Trophoblast cell (in vitro differentiated cells and primary cell): ENCODE results near the gene KCNC1.

ENCODE experiments used
- DNase-seq, 2 donors: peaks; one replicate each; pipeline ENCODE4 v3.0.0-alpha.2; 2016
- H2AFZ ChIP-seq: 2 replicates; pipeline ENCODE4 v1.6.1; 2013; ENCODE audit warnings: low read length, moderate library complexity, mild to moderate bottlenecking; ENCODE audit not compliant: insufficient read depth, poor library complexity
- H2AK5ac ChIP-seq: 2 replicates; pipeline ENCODE4 v1.6.1; 2013; ENCODE audit warnings: mild to moderate bottlenecking, low read length
- H2BK120ac ChIP-seq: 2 replicates; pipeline ENCODE4 v1.6.1; 2013; ENCODE audit warnings: low read length, mild to moderate bottlenecking, moderate library complexity; ENCODE audit not compliant: insufficient read depth, poor library complexity
- H2BK12ac ChIP-seq: 2 replicates; pipeline ENCODE4 v1.6.1; 2013; ENCODE audit warnings: mild to moderate bottlenecking, low read length, moderate library complexity
- H2BK5ac ChIP-seq: 2 replicates; pipeline ENCODE4 v1.6.1; 2013; ENCODE audit warnings: low read length, low read depth, moderate library complexity, mild to moderate bottlenecking; ENCODE audit not compliant: poor library complexity
- H3K14ac ChIP-seq: 2 replicates; pipeline ENCODE4 v1.6.1; 2013; ENCODE audit warnings: mild to moderate bottlenecking, low read length
- H3K18ac ChIP-seq: 2 replicates; pipeline ENCODE4 v1.6.1; 2013; ENCODE audit warnings: mild to moderate bottlenecking, low read length
- H3K23ac ChIP-seq: 2 replicates; pipeline ENCODE4 v1.6.1; 2013; ENCODE audit warnings: low read length
- H3K27ac ChIP-seq: 2 replicates; pipeline ENCODE4 v1.5.1; 2013; ENCODE audit warnings: low read depth, mild to moderate bottlenecking, inconsistent platforms, low read length, moderate library complexity
- H3K27me3 ChIP-seq: 2 replicates; pipeline ENCODE4 v1.6.1; 2013; ENCODE audit warnings: inconsistent platforms, mild to moderate bottlenecking, low read length, moderate library complexity; ENCODE audit not compliant: insufficient read depth
- H3K36me3 ChIP-seq, 2 experiments: 1 replicate in 1 of 2; 2 replicates in 1 of 2; pipeline ENCODE4 v1.6.1; 2013; ENCODE audit warnings: low read length in 2 of 2, mild to moderate bottlenecking in 2 of 2, moderate library complexity in 1 of 2; ENCODE audit not compliant: insufficient read depth in 2 of 2, control insufficient read depth in 1 of 2
- H3K4ac ChIP-seq: 2 replicates; pipeline ENCODE4 v1.6.1; 2013; ENCODE audit warnings: low read depth, mild to moderate bottlenecking, low read length, moderate library complexity
- H3K4me1 ChIP-seq, 2 experiments: 1 replicate in 1 of 2; 2 replicates in 1 of 2; pipeline ENCODE4 v1.6.1; 2013; ENCODE audit warnings: low read length in 2 of 2, mild to moderate bottlenecking in 2 of 2, moderate library complexity in 1 of 2; ENCODE audit not compliant: insufficient read depth in 2 of 2, control insufficient read depth in 1 of 2
- H3K4me2 ChIP-seq: 2 replicates; pipeline ENCODE4 v1.6.1; 2013; ENCODE audit warnings: inconsistent platforms, mild to moderate bottlenecking, low read length, moderate library complexity
- H3K4me3 ChIP-seq: 2 replicates; pipeline ENCODE4 v1.5.1; 2013; ENCODE audit warnings: mild to moderate bottlenecking, low read depth, low read length, inconsistent platforms
- H3K79me1 ChIP-seq: one replicate; pipeline ENCODE4 v1.6.1; 2013; ENCODE audit warnings: low read length
- H3K79me2 ChIP-seq: 2 replicates; pipeline ENCODE4 v1.6.1; 2013; ENCODE audit warnings: low read length, mild to moderate bottlenecking; ENCODE audit not compliant: control insufficient read depth, insufficient read depth, poor library complexity
- H3K9ac ChIP-seq: 2 replicates; pipeline ENCODE4 v1.6.1; 2013; ENCODE audit warnings: mild to moderate bottlenecking, low read length
- H3K9me3 ChIP-seq: 2 replicates; pipeline ENCODE4 v1.6.1; 2013; ENCODE audit warnings: low read depth, mild to moderate bottlenecking, control low read depth, inconsistent platforms, low read length; ENCODE audit not compliant: insufficient read depth
- H4K12ac ChIP-seq: 2 replicates; pipeline ENCODE4 v1.6.1; 2013; ENCODE audit warnings: low read depth, mild to moderate bottlenecking, low read length, moderate library complexity
- H4K8ac ChIP-seq: 2 replicates; pipeline ENCODE4 v1.6.1; 2013; ENCODE audit warnings: low read depth, mild to moderate bottlenecking, low read length, moderate library complexity
- H4K91ac ChIP-seq: one replicate; pipeline ENCODE4 v1.6.1; 2013; ENCODE audit warnings: low read depth, mild to moderate bottlenecking, low read length, moderate library complexity
- WGBS: extraction: QIAGEN DNeasy Blood & Tissue Kit; methylation state at CpG from one replicate; pipeline ENCODE4 v1.1.7; 2013; ENCODE audit warnings: missing lambda C conversion rate; ENCODE audit not compliant: insufficient read length, insufficient coverage; ENCODE audit errors: extremely low coverage; 5-methylcytosine and 5-hydroxymethylcytosine counted together

Gene KCNC1

GRCh38 chr11:17695454-17696441, 38.8 kb upstream of the KCNC1 start:
- no peak overlapping the region for H3K23ac ChIP-seq
- WGBS = no CpG with 5 or more reads among the region's 68 CpGs
- H2BK5ac ChIP-seq = no peak overlapping the region
- H3K36me3 ChIP-seq = no peaks in the 10 kb centered on the region
- DNase-seq = no peak
- no peak overlapping the region for H2AK5ac ChIP-seq
- no peak overlapping the region for H3K18ac ChIP-seq
- no peak overlapping the region for H2AFZ ChIP-seq
- peaks cover 32% of the 10 kb centered on the region for H3K27me3 ChIP-seq
- H3K4me3 ChIP-seq = no peak overlapping the region
- no peak overlapping the region for H3K4me2 ChIP-seq
- H4K8ac ChIP-seq = no peak overlapping the region
- H3K14ac ChIP-seq = no peak overlapping the region
- peaks cover 0 to 2% of the 10 kb centered on the region in 2 experiments for H3K4me1 ChIP-seq
- H2BK120ac ChIP-seq = no peak overlapping the region
- no peak overlapping the region for H4K91ac ChIP-seq
- H3K9ac ChIP-seq = no peak overlapping the region
- H3K27ac ChIP-seq = no peak overlapping the region
- no peak overlapping the region for H3K4ac ChIP-seq
- no peaks in the 10 kb centered on the region for H3K79me2 ChIP-seq
- H2BK12ac ChIP-seq = no peak overlapping the region
- no peak overlapping the region for H4K12ac ChIP-seq
- peaks cover 4% of the 10 kb centered on the region for H3K9me3 ChIP-seq
- H3K79me1 ChIP-seq = no peaks in the 10 kb centered on the region

- H4K91ac ChIP-seq = no peak overlapping the region
- H3K36me3 ChIP-seq = no peaks in the 10 kb centered on the region
- H4K8ac ChIP-seq = no peak overlapping the region
- DNase-seq = no peak
- H3K79me1 ChIP-seq = no peaks in the 10 kb centered on the region
- H3K18ac ChIP-seq = no peak overlapping the region
- H2BK5ac ChIP-seq = no peak overlapping the region
- H3K14ac ChIP-seq = no peak overlapping the region
- H3K9ac ChIP-seq = no peak overlapping the region
- no peak overlapping the region for H3K27ac ChIP-seq
- no peak overlapping the region for H3K23ac ChIP-seq
- no peak overlapping the region for H2BK12ac ChIP-seq
- H3K4ac ChIP-seq = no peak overlapping the region
- H3K9me3 ChIP-seq = peaks cover 4% of the 10 kb centered on the region
- H2BK120ac ChIP-seq = no peak overlapping the region
- peaks cover 32% of the 10 kb centered on the region for H3K27me3 ChIP-seq
- no CpG with 5 or more reads among the region's 5 CpGs for WGBS
- no peak overlapping the region for H2AFZ ChIP-seq
- H3K4me1 ChIP-seq = peaks cover 0 to 2% of the 10 kb centered on the region in 2 experiments
- H3K79me2 ChIP-seq = no peaks in the 10 kb centered on the region
- H3K4me2 ChIP-seq = no peak overlapping the region
- no peak overlapping the region for H3K4me3 ChIP-seq
- no peak overlapping the region for H2AK5ac ChIP-seq
- no peak overlapping the region for H4K12ac ChIP-seq
Measured at GRCh38 chr11:17696741-17697140, 37.8 kb upstream of the KCNC1 start.

DNA sequence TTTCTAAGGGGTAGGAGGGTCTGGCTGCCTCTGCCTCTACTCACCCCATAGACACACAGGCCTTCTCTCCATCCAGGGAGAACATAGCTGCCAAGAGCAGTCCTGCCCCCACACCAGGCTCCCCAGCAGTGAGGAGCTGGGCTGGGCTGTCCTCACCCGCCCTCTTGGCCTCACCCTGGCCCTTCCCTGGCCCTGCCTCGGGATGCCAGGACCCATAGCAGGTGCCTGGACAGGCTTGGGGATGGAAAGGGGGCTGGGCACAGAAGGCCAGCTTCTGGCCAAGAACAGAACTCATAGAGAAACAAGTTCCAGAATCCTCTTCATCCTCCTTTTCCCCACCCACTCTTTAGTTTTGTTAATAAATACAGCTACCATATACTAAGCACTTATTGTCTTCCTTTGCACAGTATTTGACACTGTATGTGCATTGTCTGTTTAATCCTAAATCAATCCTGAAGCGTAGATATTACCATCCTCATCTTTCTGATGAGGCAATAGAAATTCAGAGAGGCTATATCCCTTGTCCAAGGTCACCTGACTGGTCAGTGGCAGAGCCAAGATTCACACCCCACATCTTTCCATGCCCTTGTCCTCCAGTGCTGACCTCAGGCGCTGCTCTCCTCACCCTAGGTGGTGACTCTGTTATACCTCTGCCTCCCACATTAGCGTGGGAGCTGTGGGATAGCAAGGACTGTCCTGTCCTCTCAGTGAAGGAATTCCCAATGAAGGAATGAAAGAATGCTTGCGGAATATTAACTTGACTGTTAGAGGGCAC, 37.2 kb upstream of the KCNC1 start:
- DNase-seq = no peak
- Histone ChIP-seq H3K14ac (no peak overlapping the region), H3K4me1 (peaks cover 0 to 2% of the 10 kb centered on the region in 2 experiments), H3K9me3 (peaks cover 4% of the 10 kb centered on the region), H3K27me3 (peaks cover 32% of the 10 kb centered on the region), H3K79me2 (no peaks in the 10 kb centered on the region), H4K8ac (no peak overlapping the region), H3K36me3 (no peaks in the 10 kb centered on the region), H3K23ac (no peak overlapping the region), H2AFZ (no peak overlapping the region), H3K27ac (no peak overlapping the region), H2AK5ac (no peak overlapping the region), H3K4me3 (no peak overlapping the region), H3K4ac (no peak overlapping the region), H3K4me2 (no peak overlapping the region), H3K79me1 (no peaks in the 10 kb centered on the region), H3K9ac (no peak overlapping the region), H2BK12ac (no peak overlapping the region), H2BK120ac (no peak overlapping the region), H3K18ac (no peak overlapping the region), H2BK5ac (no peak overlapping the region), H4K12ac (no peak overlapping the region), H4K91ac (no peak overlapping the region)
- WGBS = no CpG with 5 or more reads among the region's 6 CpGs

DNA sequence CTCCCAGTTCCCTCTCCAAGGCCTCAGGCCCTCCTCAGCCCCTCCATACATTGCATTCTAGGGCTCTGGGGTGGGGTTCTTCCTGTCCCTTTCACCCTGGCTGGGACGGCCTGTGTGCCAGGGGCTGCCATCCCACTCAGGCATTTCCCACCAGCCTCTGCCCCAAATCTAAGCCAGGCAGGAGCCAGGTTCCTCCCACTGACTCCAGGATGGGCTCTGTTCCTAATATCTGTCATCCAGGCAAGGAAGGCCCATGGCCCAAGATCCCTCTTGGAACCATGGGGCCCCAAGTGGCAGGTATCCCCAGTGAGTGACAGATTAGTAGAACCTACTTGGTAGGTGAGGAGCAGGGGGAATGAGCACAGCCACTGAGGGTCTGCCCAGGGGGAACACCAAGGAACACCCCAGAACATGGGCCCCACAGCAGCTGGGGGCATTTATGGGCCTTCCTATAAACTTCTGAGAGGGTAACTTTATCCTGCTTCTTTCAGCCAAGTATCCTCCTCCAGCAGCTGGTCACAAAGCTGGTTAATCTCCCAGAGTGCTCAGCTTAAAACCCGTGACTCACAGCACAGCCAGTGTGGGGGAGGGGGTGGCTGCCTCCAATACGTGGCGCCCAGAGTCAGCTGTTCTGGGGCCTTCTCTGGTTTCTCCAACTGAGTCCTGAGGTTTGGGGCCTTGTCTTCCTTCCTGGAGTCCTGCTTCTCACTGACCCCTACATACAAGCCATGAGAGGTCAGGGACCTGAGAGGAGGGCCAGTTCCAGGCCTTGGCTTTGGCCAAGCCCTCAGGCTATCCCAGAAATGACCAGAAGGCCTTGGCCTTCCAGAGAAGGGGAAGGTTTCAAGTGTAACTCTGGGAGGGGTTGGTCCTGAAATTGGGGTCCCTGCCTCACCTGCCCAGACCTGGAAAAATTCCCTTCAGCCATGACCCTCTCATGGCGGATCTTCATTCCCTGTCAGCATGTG, 35.1 kb upstream of the KCNC1 start:
- H4K8ac ChIP-seq = no peak overlapping the region
- no peak overlapping the region for H2BK120ac ChIP-seq
- H4K91ac ChIP-seq = no peak overlapping the region
- peaks cover 0 to 2% of the 10 kb centered on the region in 2 experiments for H3K4me1 ChIP-seq
- no peak overlapping the region for H3K9ac ChIP-seq
- no peak overlapping the region for H3K23ac ChIP-seq
- H2BK5ac ChIP-seq = no peak overlapping the region
- H3K14ac ChIP-seq = no peak overlapping the region
- H3K18ac ChIP-seq = no peak overlapping the region
- H3K79me2 ChIP-seq = no peaks in the 10 kb centered on the region
- no peak overlapping the region for H3K4me3 ChIP-seq
- no peak overlapping the region for H3K27ac ChIP-seq
- H3K4ac ChIP-seq = no peak overlapping the region
- H3K36me3 ChIP-seq = no peaks in the 10 kb centered on the region
- DNase-seq = no peak
- peaks cover 29% of the 10 kb centered on the region for H3K27me3 ChIP-seq
- H3K79me1 ChIP-seq = no peaks in the 10 kb centered on the region
- H3K4me2 ChIP-seq = no peak overlapping the region
- no peak overlapping the region for H2BK12ac ChIP-seq
- no peak overlapping the region for H2AK5ac ChIP-seq
- no peak overlapping the region for H4K12ac ChIP-seq
- WGBS = no CpG with 5 or more reads among the region's 5 CpGs
- no peak overlapping the region for H2AFZ ChIP-seq
- H3K9me3 ChIP-seq = peaks cover 3% of the 10 kb centered on the region
